ENCODE results near the gene RNU6-1. TPM values are rescaled to one million over a fixed set of nuclear protein-coding genes. Genes with fewer than 3 reads are reported as not detected.

The RNU6-1 gene
- total and polyA plus RNA-seq, 5 donors from 2014 or later = not detected

DNA sequence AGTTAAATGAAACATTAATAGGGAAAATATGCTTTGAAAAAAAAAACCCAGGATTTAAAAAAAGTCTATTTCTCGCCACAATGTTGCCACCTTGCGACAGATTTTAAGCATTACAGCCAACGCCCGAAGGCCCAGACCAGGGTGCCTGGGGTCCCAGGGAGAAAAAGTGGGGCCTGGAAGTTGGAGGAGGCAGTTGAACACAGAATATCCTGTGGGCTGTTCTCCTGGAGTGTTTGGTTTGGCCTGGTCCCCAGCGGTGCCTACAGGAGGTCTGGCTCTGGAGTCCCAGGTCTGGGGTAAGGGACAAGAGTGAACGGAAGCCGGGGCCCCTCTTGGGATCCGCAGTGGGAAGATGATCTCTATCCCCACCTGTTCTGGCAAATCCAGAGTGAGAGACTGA is 3.4 kb downstream of the RNU6-1 start:
- H3K9me3 ChIP-seq (ENCODE audit: control insufficient read depth in 2 of 2, low read length in 2 of 2) = no peaks in the 10 kb centered on the region
- H3K4me1 ChIP-seq (ENCODE audit: control insufficient read depth, insufficient read depth, low read length, poor library complexity, severe bottlenecking) = peaks cover 58% of the 10 kb centered on the region
- no peaks in the 10 kb centered on the region for H3K36me3 ChIP-seq (ENCODE audit: control insufficient read depth, insufficient read depth, low read length)
- peaks cover 0 to 7% (median 0%) of the 10 kb centered on the region in 7 donors for H3K9me3 Mint-ChIP-seq
- H3K27me3 ChIP-seq (ENCODE audit: control insufficient read depth, insufficient read depth, low read length) = peaks cover 19% of the 10 kb centered on the region
- no peak overlapping the region for H3K27ac ChIP-seq (ENCODE audit: insufficient read depth, low read length, poor library complexity, severe bottlenecking)
- peaks cover 5% of the 10 kb centered on the region for H3K36me3 Mint-ChIP-seq
- DNase-seq (peak; percentile 44 to 59 (median 56)), ATAC-seq (ENCODE audit: low read depth in 2 of 2) (no peak)
- H3K27me3 Mint-ChIP-seq = peaks cover 75% of the 10 kb centered on the region
- peak overlapping the region in 2 of 3 donors; percentile 20 to 54 for H3K27ac Mint-ChIP-seq
- H3K4me3 Mint-ChIP-seq = peak overlapping the region; percentile 78 to 98 (median 90)
- peak overlapping the region; percentile 58 for H3K4me3 ChIP-seq (ENCODE audit: low read depth, low read length)
- H3K4me1 Mint-ChIP-seq = peaks cover 13 to 57% (median 26%) of the 10 kb centered on the region in 4 donors

GRCh38 chr15:67836134-67836455 is 3.8 kb downstream of the RNU6-1 start:
- Mint-ChIP-seq H3K27me3 (peaks cover 79% of the 10 kb centered on the region), H3K36me3 (peaks cover 5% of the 10 kb centered on the region), H3K27ac (peak overlapping the region in 1 of 3 donors; percentile 54), H3K4me1 (peaks cover 13 to 53% (median 24%) of the 10 kb centered on the region in 4 donors), H3K9me3 (peaks cover 0 to 7% (median 0%) of the 10 kb centered on the region in 7 donors), H3K4me3 (peak overlapping the region; percentile 78 to 98 (median 90))
- peak overlapping the region; percentile 58 for H3K4me3 ChIP-seq (ENCODE audit: low read depth, low read length)
- DNase-seq = no peak
- H3K27ac ChIP-seq (ENCODE audit: insufficient read depth, low read length, poor library complexity, severe bottlenecking) = no peak overlapping the region
- H3K36me3 ChIP-seq (ENCODE audit: control insufficient read depth, insufficient read depth, low read length) = no peaks in the 10 kb centered on the region
- peaks cover 54% of the 10 kb centered on the region for H3K4me1 ChIP-seq (ENCODE audit: control insufficient read depth, insufficient read depth, low read length, poor library complexity, severe bottlenecking)
- ATAC-seq (ENCODE audit: low read depth in 2 of 2) = no peak
- peaks cover 23% of the 10 kb centered on the region for H3K27me3 ChIP-seq (ENCODE audit: control insufficient read depth, insufficient read depth, low read length)
- no peaks in the 10 kb centered on the region for H3K9me3 ChIP-seq (ENCODE audit: control insufficient read depth in 2 of 2, low read length in 2 of 2)

DNA sequence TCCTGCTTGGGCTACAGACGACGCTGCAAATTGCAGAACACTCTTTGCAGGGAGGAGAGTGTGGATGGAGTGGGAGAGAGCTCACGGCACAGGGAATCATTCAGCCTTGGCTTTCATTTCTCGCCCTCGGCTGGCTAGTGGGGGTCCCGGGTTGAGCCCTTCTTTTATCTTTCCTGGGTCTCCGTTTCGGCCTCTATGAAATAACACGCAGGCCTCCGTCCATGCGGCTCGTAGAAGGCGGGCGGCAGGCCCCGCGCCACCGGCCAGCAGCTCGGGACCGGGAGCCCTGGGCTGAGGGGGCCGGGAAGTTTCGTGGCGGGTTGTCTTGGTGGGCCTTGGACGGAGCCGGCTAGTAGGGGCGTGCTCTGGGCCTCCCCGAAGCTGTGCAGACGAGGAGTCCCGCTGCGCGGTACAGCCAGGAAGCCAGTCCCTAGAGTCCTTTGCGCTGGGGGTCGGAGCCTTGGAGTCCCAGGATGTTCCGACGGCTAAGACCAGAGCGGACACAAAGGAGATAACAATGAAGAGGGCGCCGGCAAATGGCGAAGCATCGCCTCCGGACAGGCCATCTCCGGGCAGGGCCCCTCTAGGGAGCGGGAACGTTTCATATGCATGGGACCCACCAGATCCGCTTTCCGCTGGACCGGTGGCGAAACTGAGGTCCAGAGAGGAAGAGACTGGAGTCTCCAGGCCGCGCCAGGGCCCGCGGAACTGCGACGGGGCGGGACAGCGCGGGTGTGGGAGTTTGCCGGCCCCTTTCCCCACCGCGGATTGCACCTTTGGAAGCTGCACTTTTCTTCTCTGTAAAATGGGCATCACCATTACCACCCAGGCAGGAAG is 4.3 kb downstream of the RNU6-1 start:
- Histone ChIP-seq H3K27me3 (ENCODE audit: control insufficient read depth, insufficient read depth, low read length) (peaks cover 29% of the 10 kb centered on the region), H3K9me3 (ENCODE audit: control insufficient read depth in 2 of 2, low read length in 2 of 2) (no peaks in the 10 kb centered on the region), H3K4me3 (ENCODE audit: low read depth, low read length) (peak overlapping the region; percentile 58), H3K27ac (ENCODE audit: insufficient read depth, low read length, poor library complexity, severe bottlenecking) (no peak overlapping the region), H3K36me3 (ENCODE audit: control insufficient read depth, insufficient read depth, low read length) (no peaks in the 10 kb centered on the region), H3K4me1 (ENCODE audit: control insufficient read depth, insufficient read depth, low read length, poor library complexity, severe bottlenecking) (peaks cover 49% of the 10 kb centered on the region)
- ATAC-seq (ENCODE audit: low read depth in 2 of 2) = no peak
- Mint-ChIP-seq H3K27me3 (peaks cover 85% of the 10 kb centered on the region), H3K27ac (peak overlapping the region in 2 of 3 donors; percentile 11 to 54), H3K4me3 (peak overlapping the region; percentile 78 to 98 (median 90)), H3K4me1 (peaks cover 11 to 52% (median 24%) of the 10 kb centered on the region in 4 donors), H3K36me3 (peaks cover 5% of the 10 kb centered on the region), H3K9me3 (peaks cover 0 to 7% (median 0%) of the 10 kb centered on the region in 7 donors)
- DNase-seq = peak in 1 of 3 donors; percentile 32

DNA sequence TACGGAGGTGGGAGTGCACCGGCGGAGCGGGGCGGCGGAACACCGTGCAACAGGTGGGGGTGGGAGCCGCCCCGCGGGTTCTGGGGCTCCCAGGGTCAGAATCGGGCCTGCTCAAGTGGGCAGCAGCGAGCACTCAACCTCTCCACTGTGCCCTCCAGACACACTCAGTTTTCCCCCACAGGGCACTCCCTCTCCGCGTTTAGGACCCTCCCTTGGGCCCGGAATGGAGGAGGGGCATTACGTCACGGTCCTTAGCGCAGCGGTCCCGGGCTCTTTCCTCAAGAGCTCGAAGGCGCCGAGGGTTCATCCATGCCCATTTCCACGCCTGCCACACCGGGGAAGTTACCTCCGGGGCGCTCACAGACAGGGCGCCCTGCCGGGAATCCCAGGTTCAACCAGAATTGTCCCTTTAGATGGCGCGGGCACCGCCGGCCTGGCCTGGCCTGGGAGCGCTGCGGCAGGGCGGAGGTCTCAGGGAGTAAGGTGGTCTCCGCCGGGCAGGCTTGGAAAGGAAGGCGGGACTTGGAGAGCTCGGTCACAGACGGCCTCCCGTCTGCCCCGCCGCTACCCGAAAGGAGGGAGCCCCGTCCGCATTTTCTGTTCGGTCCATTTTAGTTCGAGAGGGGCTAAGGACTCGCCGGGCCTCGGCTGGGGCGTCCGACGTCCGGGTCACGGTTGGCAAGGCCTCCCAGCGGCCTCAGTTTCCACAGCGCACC is 5.1 kb downstream of the RNU6-1 start:
- DNase-seq = peak in 1 of 3 donors; percentile 17
- peak overlapping the region in 2 of 3 donors; percentile 3 to 11 for H3K27ac Mint-ChIP-seq
- peaks cover under 1% of the 10 kb centered on the region for H3K36me3 Mint-ChIP-seq
- H3K36me3 ChIP-seq (ENCODE audit: control insufficient read depth, insufficient read depth, low read length) = no peaks in the 10 kb centered on the region
- peaks cover 33% of the 10 kb centered on the region for H3K27me3 ChIP-seq (ENCODE audit: control insufficient read depth, insufficient read depth, low read length)
- H3K4me3 ChIP-seq (ENCODE audit: low read depth, low read length) = peak overlapping the region; percentile 58
- H3K9me3 ChIP-seq (ENCODE audit: control insufficient read depth in 2 of 2, low read length in 2 of 2) = no peaks in the 10 kb centered on the region
- peaks cover 83% of the 10 kb centered on the region for H3K27me3 Mint-ChIP-seq
- no peak overlapping the region for H3K27ac ChIP-seq (ENCODE audit: insufficient read depth, low read length, poor library complexity, severe bottlenecking)
- peak overlapping the region; percentile 78 to 98 (median 90) for H3K4me3 Mint-ChIP-seq
- ATAC-seq (ENCODE audit: low read depth in 2 of 2) = no peak
- peaks cover 57% of the 10 kb centered on the region for H3K4me1 ChIP-seq (ENCODE audit: control insufficient read depth, insufficient read depth, low read length, poor library complexity, severe bottlenecking)
- peaks cover 0 to 4% (median 0%) of the 10 kb centered on the region in 7 donors for H3K9me3 Mint-ChIP-seq
- H3K4me1 Mint-ChIP-seq = peaks cover 9 to 53% (median 22%) of the 10 kb centered on the region in 4 donors

GRCh38 chr15:67833710-67834511 is 5.9 kb downstream of the RNU6-1 start:
- Histone ChIP-seq H3K36me3 (ENCODE audit: control insufficient read depth, insufficient read depth, low read length) (no peaks in the 10 kb centered on the region), H3K4me3 (ENCODE audit: low read depth, low read length) (peak overlapping the region; percentile 78), H3K27me3 (ENCODE audit: control insufficient read depth, insufficient read depth, low read length) (peaks cover 33% of the 10 kb centered on the region), H3K4me1 (ENCODE audit: control insufficient read depth, insufficient read depth, low read length, poor library complexity, severe bottlenecking) (peaks cover 58% of the 10 kb centered on the region), H3K27ac (ENCODE audit: insufficient read depth, low read length, poor library complexity, severe bottlenecking) (no peak overlapping the region), H3K9me3 (ENCODE audit: control insufficient read depth in 2 of 2, low read length in 2 of 2) (no peaks in the 10 kb centered on the region)
- peak overlapping the region in 1 of 3 donors; percentile 3 for H3K27ac Mint-ChIP-seq
- peak overlapping the region; percentile 78 to 98 (median 88) for H3K4me3 Mint-ChIP-seq
- peaks cover 88% of the 10 kb centered on the region for H3K27me3 Mint-ChIP-seq
- H3K36me3 Mint-ChIP-seq = no peaks in the 10 kb centered on the region
- DNase-seq (peak in 2 of 3 donors; percentile 36 to 46), ATAC-seq (ENCODE audit: low read depth in 2 of 2) (peak in 1 of 2 donors; percentile 43)
- H3K9me3 Mint-ChIP-seq = peaks cover 0 to 4% (median 0%) of the 10 kb centered on the region in 7 donors
- H3K4me1 Mint-ChIP-seq = peaks cover 6 to 54% (median 21%) of the 10 kb centered on the region in 4 donors

DNA sequence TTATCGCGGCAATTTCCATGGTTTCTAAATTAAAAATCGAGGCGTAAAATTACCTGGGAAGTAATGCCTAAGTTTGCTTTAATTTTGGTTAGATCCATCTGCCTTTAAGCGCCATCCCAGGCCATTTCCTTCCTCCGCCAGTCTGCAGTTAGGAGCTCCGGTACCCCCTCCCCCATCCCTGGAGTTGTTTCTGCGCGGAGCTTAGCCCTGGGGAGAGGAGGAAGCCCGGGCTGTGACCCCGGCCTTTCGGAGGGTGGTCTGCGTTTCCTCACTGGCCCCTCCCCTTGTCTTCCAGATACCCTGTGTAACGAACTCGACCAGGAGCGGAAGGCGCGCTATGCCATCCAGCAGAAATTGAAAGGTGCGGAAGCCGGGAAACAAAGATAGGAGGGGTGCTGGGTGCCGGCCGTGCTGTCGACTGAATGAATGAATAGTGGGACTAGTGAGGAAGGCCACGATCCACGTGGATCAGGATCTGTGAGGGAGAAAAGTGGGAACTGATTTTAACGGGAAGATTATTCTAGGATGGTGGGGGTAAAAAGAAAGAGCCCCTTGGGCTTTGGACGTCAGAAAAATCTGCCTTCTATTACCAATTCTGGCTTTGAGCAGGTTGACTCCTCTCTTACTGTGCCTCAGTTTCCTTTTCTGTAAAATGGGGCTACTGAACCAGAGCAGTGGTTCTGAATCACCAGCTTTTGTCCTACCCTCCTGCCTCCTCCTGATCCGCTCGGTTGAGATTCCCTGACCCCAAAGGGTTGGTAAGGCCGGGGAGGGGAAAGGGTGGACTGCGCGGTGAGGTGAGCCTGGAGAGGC is 6.7 kb downstream of the RNU6-1 start:
- H3K27me3 ChIP-seq (ENCODE audit: control insufficient read depth, insufficient read depth, low read length) = peaks cover 33% of the 10 kb centered on the region
- H3K36me3 Mint-ChIP-seq = no peaks in the 10 kb centered on the region

More for the DNA sequence above, 6.7 kb downstream of the RNU6-1 start:
- H3K4me3 Mint-ChIP-seq = peak overlapping the region; percentile 78 to 98 (median 88)
- H3K27ac Mint-ChIP-seq = peak overlapping the region in 1 of 3 donors; percentile 57
- Histone ChIP-seq H3K27ac (ENCODE audit: insufficient read depth, low read length, poor library complexity, severe bottlenecking) (no peak overlapping the region), H3K4me3 (ENCODE audit: low read depth, low read length) (peak overlapping the region; percentile 24), H3K9me3 (ENCODE audit: control insufficient read depth in 2 of 2, low read length in 2 of 2) (no peaks in the 10 kb centered on the region), H3K4me1 (ENCODE audit: control insufficient read depth, insufficient read depth, low read length, poor library complexity, severe bottlenecking) (peaks cover 62% of the 10 kb centered on the region), H3K36me3 (ENCODE audit: control insufficient read depth, insufficient read depth, low read length) (no peaks in the 10 kb centered on the region)
- ATAC-seq (ENCODE audit: low read depth in 2 of 2) (no peak), DNase-seq (peak in 1 of 3 donors; percentile 6)
- H3K27me3 Mint-ChIP-seq = peaks cover 90% of the 10 kb centered on the region
- peaks cover 0 to 6% (median 0%) of the 10 kb centered on the region in 7 donors for H3K9me3 Mint-ChIP-seq
- peaks cover 6 to 57% (median 24%) of the 10 kb centered on the region in 4 donors for H3K4me1 Mint-ChIP-seq

Measured in CD4-positive, CD25-positive, alpha-beta regulatory T cell (primary cell).